GM12891 (cell line): ENCODE data around the gene MYH15.

Source experiments
- DNase-seq: peaks from one replicate; pipeline ENCODE4 v3.0.0; 2011; ENCODE audit warnings: low spot score; ENCODE audit not compliant: insufficient read length
- FAIRE-seq: peaks from 2 replicates; lab custom pipeline; 2011; peaks lifted over from hg19 to GRCh38; lab: Jason Lieb, UNC
- PAX5 ChIP-seq: IDR thresholded peaks from 2 replicates; pipeline ENCODE4 v1.6.1; 2011; ENCODE audit warnings: low read length, moderate library complexity, mild to moderate bottlenecking; ENCODE audit not compliant: insufficient read depth, severe bottlenecking
- POLR2A ChIP-seq: IDR thresholded peaks from 2 replicates; pipeline ENCODE4 v1.6.1; 2011; ENCODE audit warnings: low read depth, low read length, control low read depth
- POLR2AphosphoS5 ChIP-seq: IDR thresholded peaks from 2 replicates; pipeline ENCODE4 v1.6.1; 2011; ENCODE audit warnings: low read depth, low read length, control low read depth
- POU2F2 ChIP-seq: IDR thresholded peaks from 2 replicates; pipeline ENCODE4 v1.6.1; 2011; ENCODE audit warnings: low read depth, mild to moderate bottlenecking, control low read depth, low read length, moderate library complexity
- SPI1 ChIP-seq: IDR thresholded peaks from 2 replicates; pipeline ENCODE4 v1.6.1; 2011; ENCODE audit warnings: low read depth, low read length, control low read depth
- TAF1 ChIP-seq: IDR thresholded peaks from 2 replicates; pipeline ENCODE4 v1.6.1; 2011; ENCODE audit warnings: low read depth, low read length, control low read depth

Gene MYH15

GRCh38 chr3:108477511-108478147 is 32.8 kb downstream of the MYH15 start:
- TF ChIP-seq POLR2AphosphoS5 (no peak), POU2F2 (no peak), PAX5 (no peak), TAF1 (no peak), SPI1 (no peak), POLR2A (no peak)
- DNase-seq (peak; percentile 22), FAIRE-seq (peak; percentile 78)

GRCh38 chr3:108475220-108475782 is 35.1 kb downstream of the MYH15 start:
- TF ChIP-seq POU2F2: no peak
- TF ChIP-seq TAF1: no peak
- peak; percentile 90 for TF ChIP-seq SPI1
- no peak for TF ChIP-seq POLR2A
- TF ChIP-seq POLR2AphosphoS5: no peak
- TF ChIP-seq PAX5: no peak
- FAIRE-seq (peak; percentile 31), DNase-seq (no peak)

- DNase-seq (no peak), FAIRE-seq (no peak)
- TF ChIP-seq TAF1 (no peak), POU2F2 (no peak), PAX5 (no peak), POLR2AphosphoS5 (no peak), SPI1 (no peak), POLR2A (no peak)
These were observed 35.8 kb downstream of the MYH15 start for GRCh38 chr3:108474581-108474980.

- TF ChIP-seq SPI1 (no peak), PAX5 (no peak), POU2F2 (no peak), POLR2AphosphoS5 (no peak), TAF1 (no peak)
- no peak for DNase-seq
- no peak for FAIRE-seq
These were observed 36.7 kb downstream of the MYH15 start for GRCh38 chr3:108473711-108474110.

GRCh38 chr3:108472001-108472591 is 38.3 kb downstream of the MYH15 start:
- FAIRE-seq (no peak), DNase-seq (no peak)
- no peak for TF ChIP-seq POLR2AphosphoS5

GRCh38 chr3:108471426-108471825 is 39.0 kb downstream of the MYH15 start:
- DNase-seq (no peak), FAIRE-seq (no peak)
- TF ChIP-seq POU2F2: no peak
- TF ChIP-seq POLR2A: no peak
- no peak for TF ChIP-seq TAF1
- TF ChIP-seq PAX5: no peak
- TF ChIP-seq POLR2AphosphoS5: no peak
- TF ChIP-seq SPI1: no peak

- FAIRE-seq (no peak), DNase-seq (no peak)
- no peak for TF ChIP-seq PAX5
- TF ChIP-seq POU2F2: no peak
- no peak for TF ChIP-seq TAF1
- TF ChIP-seq POLR2A: no peak
- no peak for TF ChIP-seq SPI1
- TF ChIP-seq POLR2AphosphoS5: no peak
These were observed 41.3 kb downstream of the MYH15 start for GRCh38 chr3:108469126-108469525.

- no peak for DNase-seq
- no peak for FAIRE-seq
- TF ChIP-seq POU2F2: no peak
- TF ChIP-seq SPI1: no peak
- no peak for TF ChIP-seq PAX5
- no peak for TF ChIP-seq TAF1
- TF ChIP-seq POLR2AphosphoS5: no peak
- TF ChIP-seq POLR2A: no peak
These were observed 41.8 kb downstream of the MYH15 start for GRCh38 chr3:108468577-108468976.

- no peak for DNase-seq
- TF ChIP-seq SPI1: no peak
- TF ChIP-seq POLR2AphosphoS5: no peak
- TF ChIP-seq POLR2A: no peak
- no peak for TF ChIP-seq TAF1
- TF ChIP-seq POU2F2: no peak
- FAIRE-seq: no peak
These were observed 47.5 kb downstream of the MYH15 start for GRCh38 chr3:108462899-108463298.

- DNase-seq (no peak), FAIRE-seq (peak; percentile 16)
- TF ChIP-seq TAF1: no peak
- TF ChIP-seq PAX5: no peak
- no peak for TF ChIP-seq POLR2A
- TF ChIP-seq POU2F2: no peak
- TF ChIP-seq SPI1: no peak
- TF ChIP-seq POLR2AphosphoS5: no peak
These were observed 48.7 kb downstream of the MYH15 start for GRCh38 chr3:108461661-108462111.
